Activated T-cell treated with anti-CD3 and anti-CD28 coated beads, Interleukin-2, amount 50 U/mL, for 72 hours (primary cell): ENCODE measurements around the gene LATS1. TPM values are rescaled to one million over a fixed set of nuclear protein-coding genes. Genes with fewer than 3 reads are reported as not detected.
A peak's percentile ranks its signal among the peaks of the same experiment; 100 is the strongest.
"Not testable (repeated sequence)": the region's sequence is repeated elsewhere in the genome, so short reads cannot be mapped to it uniquely, and the experiment has no call there.

Experiments
- ATAC-seq, 2 donors: fragments of 150-1000 bp; cut with Tn5 transposase; replicated peaks in 1 of 2; 2 replicates each; pipeline ENCODE4 v1.10.0; 2021; ENCODE audit warnings: moderate library complexity in 2 of 2, mild to moderate bottlenecking in 1 of 2
- DNase-seq, 2 donors: peaks; one replicate each; pipeline ENCODE4 v3.0.0; 2021 to 2022; ENCODE audit warnings: mixed read lengths in 1 of 2
- H3K27ac Mint-ChIP-seq: one replicate; pipeline ENCODE4 v1.8.0; 2022; ENCODE audit warnings: mild to moderate bottlenecking, moderate library complexity, mixed read lengths
- H3K27me3 Mint-ChIP-seq: one replicate; pipeline ENCODE4 v1.8.0; 2022; ENCODE audit warnings: low read depth, mixed read lengths
- H3K36me3 Mint-ChIP-seq, 2 donors: one replicate each; pipeline ENCODE4 v1.8.0; 2022; ENCODE audit warnings: mixed read lengths in 2 of 2, mild to moderate bottlenecking in 1 of 2; ENCODE audit not compliant: insufficient read depth in 2 of 2
- H3K4me1 Mint-ChIP-seq: one replicate; pipeline ENCODE4 v1.8.0; 2022; ENCODE audit warnings: low read depth, mixed read lengths
- H3K4me3 Mint-ChIP-seq, 2 donors: one replicate each; pipeline ENCODE4 v1.8.0; 2022; ENCODE audit warnings: mild to moderate bottlenecking in 2 of 2, mixed read lengths in 2 of 2, moderate library complexity in 2 of 2
- H3K9me3 Mint-ChIP-seq, 2 donors: one replicate each; pipeline ENCODE4 v1.8.0; 2022; ENCODE audit warnings: mixed read lengths in 2 of 2
- total RNA-seq, 2 donors: library from RNA; stranded (reverse); gene quantifications; one replicate each; pipeline ENCODE4 v1.2.3, GENCODE V29; 2022

The LATS1 gene
- 10 to 100 TPM; 24.0 to 24.6 TPM for total RNA-seq

DNA sequence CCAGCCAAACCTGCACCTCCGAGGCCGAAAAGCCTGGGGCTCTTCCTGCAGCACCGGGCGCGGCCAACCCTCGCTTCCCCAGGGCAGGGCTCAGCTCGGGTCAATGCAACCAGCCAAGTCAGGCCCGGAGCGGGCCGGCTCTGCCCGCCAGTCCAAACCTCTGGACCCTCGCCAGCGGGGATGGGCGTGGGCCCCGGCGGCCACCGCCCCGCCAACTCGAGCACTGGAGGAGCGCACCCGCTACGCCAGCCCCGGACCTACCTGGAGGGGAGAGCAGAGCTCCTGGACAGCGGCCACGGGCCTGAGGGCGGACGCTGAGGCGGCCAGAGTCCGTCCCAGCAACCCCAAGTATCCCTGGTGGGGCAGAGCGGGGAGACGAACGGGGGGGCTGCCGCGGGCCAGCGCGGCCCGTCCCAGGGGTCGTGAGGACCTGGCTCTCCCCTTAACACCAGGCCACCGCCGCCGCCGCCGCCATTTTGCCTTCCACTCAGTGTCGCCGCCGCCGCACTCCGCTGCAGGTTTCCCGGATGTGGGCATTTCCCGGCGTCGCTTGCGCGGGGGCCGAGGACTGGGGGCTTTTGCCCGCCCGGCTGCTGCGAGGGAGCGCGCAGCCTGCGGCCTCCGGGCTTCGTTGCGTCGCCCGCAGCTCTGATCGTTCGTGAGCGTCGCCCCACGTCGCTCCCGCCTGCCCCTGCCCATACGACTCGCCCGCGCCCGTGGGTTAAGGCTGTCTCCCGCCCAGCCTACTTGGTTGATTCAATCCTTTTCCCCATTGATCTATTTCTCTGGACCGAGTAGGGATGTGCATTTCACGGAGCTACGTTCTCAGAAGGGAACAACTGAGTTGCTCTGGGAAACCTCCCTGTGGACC, at the start of gene LATS1:
TSS of gene LATS1 (minus strand) at position 514 of the 871 bp plus-strand sequence. CDS start 15,975 bp downstream, outside the sequence.
- Mint-ChIP-seq H3K27ac (peak within 1 kb of the TSS; percentile 98), H3K27me3 (no peaks in the 10 kb centered on the region), H3K9me3 (no peaks in the 10 kb centered on the region), H3K4me3 (peak within 1 kb of the TSS; percentile 94 to 100), H3K4me1 (peaks cover 23% of the 10 kb centered on the region), H3K36me3 (peaks cover 4% of the 10 kb centered on the region in 2 donors)
- ATAC-seq (peak; percentile 96), DNase-seq (peak; percentile 94)

DNA sequence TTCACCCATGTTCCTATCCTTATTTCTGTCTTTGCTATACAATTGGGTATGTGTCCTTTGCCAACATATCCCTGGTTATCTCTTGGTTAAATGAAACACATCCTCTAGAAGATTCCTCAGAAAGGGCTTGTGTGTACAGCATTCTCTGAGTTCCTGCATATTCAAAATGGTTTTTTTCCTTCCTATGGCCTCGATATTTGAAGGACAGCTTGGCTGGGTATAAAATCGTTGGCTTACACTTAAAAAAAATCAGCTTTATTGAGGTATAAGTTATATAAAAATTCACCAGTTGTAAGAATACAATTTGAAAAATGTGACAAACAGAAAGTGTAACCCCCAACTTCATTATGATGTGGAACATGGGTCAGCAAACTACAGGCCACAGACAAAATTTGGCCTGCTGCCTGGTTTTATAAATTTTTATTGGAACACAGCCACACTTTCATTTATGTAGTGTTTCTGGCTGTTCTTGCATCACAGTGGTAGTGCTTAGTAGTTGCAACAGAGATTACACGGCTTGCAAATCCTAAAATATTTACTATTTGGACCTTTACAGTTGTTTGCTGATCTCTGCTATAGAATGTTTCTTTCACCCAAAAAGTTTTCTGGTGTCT, 48.4 kb upstream of the LATS1 start:
- H3K27ac Mint-ChIP-seq = no peak overlapping the region
- H3K9me3 Mint-ChIP-seq = peaks cover 4 to 5% of the 10 kb centered on the region in 2 donors
- H3K36me3 Mint-ChIP-seq = peaks cover 11 to 18% of the 10 kb centered on the region in 2 donors
- H3K4me1 Mint-ChIP-seq = peaks cover 5% of the 10 kb centered on the region
- no peak overlapping the region for H3K4me3 Mint-ChIP-seq
- no peak for DNase-seq
- no peak for ATAC-seq
- H3K27me3 Mint-ChIP-seq = no peaks in the 10 kb centered on the region

DNA sequence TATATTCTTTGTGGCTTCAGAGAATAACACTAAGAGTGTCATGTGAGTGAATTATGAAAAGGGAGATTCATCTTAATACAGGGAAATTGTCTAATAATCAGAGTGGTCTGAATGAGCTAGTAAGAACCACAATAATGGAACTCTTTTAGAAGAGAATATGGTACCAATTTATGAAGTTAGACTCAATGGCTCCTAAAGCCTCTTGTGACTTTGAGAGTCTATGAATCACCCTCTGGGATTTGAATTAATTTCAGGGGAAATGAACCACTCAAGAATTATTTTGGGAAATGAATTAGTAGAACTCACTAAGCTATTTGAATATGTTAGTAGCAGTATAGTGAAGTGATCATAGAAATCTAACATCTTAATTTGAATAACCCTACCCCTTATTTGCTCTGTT, 46.0 kb upstream of the LATS1 start:
- H3K36me3 Mint-ChIP-seq = peaks cover 9 to 18% of the 10 kb centered on the region in 2 donors
- DNase-seq (no peak), ATAC-seq (no peak)
- H3K27ac Mint-ChIP-seq = no peak overlapping the region
- H3K27me3 Mint-ChIP-seq = no peaks in the 10 kb centered on the region
- H3K4me3 Mint-ChIP-seq = no peak overlapping the region
- peaks cover 16% of the 10 kb centered on the region for H3K4me1 Mint-ChIP-seq
- peaks cover 4 to 5% of the 10 kb centered on the region in 2 donors for H3K9me3 Mint-ChIP-seq

DNA sequence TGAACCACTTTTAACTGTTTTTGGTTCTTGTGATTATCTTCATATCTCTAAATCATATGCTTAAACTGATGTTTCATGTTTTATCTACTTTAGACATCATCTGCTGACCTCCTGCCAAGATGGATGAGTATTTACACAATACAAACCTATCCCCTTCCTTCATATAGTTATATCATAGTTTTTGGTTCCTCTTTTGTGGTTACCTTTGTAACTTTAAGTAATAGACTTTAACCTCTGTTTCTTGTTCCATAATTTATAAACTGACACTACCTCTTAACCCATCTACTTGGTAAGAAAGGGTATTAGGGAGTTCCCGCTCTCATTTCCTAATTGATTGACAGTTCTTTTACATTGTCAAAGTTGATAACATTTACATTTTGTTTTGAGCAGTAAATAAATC, 43.5 kb upstream of the LATS1 start:
- Mint-ChIP-seq H3K27ac (peak overlapping the region; percentile 27), H3K4me3 (no peak overlapping the region), H3K36me3 (peaks cover 6 to 14% of the 10 kb centered on the region in 2 donors), H3K27me3 (no peaks in the 10 kb centered on the region), H3K4me1 (peaks cover 11% of the 10 kb centered on the region), H3K9me3 (peaks cover 2 to 3% of the 10 kb centered on the region in 2 donors)
- DNase-seq (no peak), ATAC-seq (no peak)

DNA sequence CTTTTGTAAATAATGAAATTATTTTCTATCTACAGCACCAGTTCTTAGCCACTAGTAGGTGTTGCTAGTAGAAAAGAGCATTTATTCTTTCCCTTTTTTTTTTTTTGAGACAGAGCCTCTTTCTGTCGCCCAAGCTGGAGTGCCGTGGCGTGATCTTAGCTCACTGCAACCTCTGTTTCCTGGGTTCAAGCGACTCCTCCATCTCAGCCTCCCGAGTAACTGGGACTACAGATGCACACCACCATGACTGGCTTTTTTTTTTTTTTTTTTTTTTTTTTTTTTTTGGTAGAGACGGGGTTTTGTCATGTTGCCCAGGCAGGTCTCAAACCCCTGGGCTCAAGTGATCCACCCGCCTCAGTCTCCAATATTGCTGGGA, 38.3 kb upstream of the LATS1 start:
- Mint-ChIP-seq H3K27ac (no peak overlapping the region), H3K9me3 (no peaks in the 10 kb centered on the region), H3K4me3 (no peak overlapping the region), H3K27me3 (no peaks in the 10 kb centered on the region), H3K4me1 (peaks cover 40% of the 10 kb centered on the region), H3K36me3 (peaks cover 3 to 5% of the 10 kb centered on the region in 2 donors)
- no peak for DNase-seq
- no peak for ATAC-seq

DNA sequence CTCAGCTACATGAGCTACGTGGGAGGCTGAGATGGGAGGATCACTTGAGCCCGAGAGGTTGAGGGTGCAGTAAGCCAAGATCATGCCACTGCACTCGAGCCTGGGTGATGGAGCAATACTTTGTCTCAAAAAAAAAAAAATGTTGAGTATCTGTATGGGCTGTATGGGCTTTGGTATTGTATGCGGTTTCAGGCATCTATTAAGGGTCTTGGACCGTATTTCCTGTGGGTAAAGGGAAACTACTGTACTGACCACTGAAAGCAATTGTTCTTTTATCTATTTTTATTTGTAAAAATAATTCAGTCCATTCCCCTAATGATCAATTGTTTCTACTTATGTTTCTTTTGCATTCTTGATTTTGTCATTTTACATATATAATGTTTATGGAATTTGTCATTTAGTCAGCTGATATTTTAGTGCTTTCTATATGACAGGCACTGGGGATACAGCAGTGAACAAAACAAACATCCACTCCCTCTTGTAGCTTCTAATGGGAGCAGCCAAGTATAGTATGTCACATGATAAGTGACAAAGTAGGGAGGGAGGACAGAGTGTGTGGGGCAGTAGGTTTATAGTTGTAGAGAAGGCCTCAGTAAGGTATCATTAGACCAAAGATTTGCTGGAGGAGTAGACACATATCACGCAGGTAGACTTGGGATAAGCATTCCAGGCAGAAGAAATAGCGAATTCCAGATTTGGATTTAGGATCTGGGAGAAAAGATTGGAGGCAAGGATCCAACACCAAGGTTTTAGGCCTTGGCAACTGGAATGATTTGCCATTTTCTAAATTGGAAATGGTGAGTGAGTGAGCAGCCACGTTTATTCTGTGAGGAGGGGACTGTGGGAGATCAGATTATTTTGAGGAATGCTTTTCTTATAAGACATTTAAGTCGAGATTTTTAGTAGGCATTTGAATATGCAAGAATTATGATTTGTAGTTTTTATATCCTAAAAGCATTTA, 37.7 kb upstream of the LATS1 start:
- no peak for ATAC-seq
- Mint-ChIP-seq H3K36me3 (peaks cover 3 to 5% of the 10 kb centered on the region in 2 donors), H3K4me3 (no peak overlapping the region), H3K9me3 (no peaks in the 10 kb centered on the region), H3K27ac (no peak overlapping the region), H3K27me3 (no peaks in the 10 kb centered on the region), H3K4me1 (peaks cover 41% of the 10 kb centered on the region)
- no peak for DNase-seq

DNA sequence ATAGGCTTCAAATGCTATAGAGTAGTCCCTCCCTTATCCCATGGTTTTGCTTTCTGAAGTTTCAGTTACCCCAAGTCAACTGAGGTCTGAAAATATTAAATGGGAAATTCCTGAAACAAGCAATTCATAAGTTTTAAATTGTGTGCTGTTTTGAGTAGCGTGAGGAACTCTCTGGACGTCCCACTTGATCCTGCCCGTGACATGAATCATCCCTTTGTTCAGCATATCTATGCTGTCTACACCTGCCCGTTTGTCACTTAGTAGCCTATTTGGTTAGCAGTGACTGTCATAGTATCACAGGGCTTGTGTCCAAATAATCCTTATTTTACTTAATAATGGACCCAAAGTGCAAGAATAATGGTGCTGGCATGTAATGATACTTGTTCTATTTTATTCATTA, 36.6 kb upstream of the LATS1 start:
- Mint-ChIP-seq H3K4me3 (no peak overlapping the region), H3K27me3 (no peaks in the 10 kb centered on the region), H3K36me3 (peaks cover 0 to 1% of the 10 kb centered on the region in 2 donors), H3K27ac (no peak overlapping the region), H3K4me1 (peaks cover 37% of the 10 kb centered on the region), H3K9me3 (no peaks in the 10 kb centered on the region)
- no peak for DNase-seq
- no peak for ATAC-seq

DNA sequence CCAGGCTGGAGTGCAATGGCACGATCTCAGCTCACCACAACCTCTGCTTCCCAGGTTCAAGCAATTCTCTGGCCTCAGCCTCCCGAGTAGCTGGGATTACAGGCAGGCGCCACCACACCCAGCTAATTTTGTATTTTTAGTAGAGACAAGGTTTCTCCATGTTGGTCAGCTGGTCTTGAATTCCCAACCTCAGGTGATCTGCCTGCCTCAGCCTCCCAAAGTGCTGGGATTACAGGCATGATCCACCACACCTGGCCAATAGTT, 35.4 kb upstream of the LATS1 start:
- peaks cover 43% of the 10 kb centered on the region for H3K4me1 Mint-ChIP-seq
- not testable (repeated sequence) for H3K36me3 Mint-ChIP-seq, DNase-seq, ATAC-seq, H3K9me3 Mint-ChIP-seq, H3K4me3 Mint-ChIP-seq, H3K27me3 Mint-ChIP-seq, H3K27ac Mint-ChIP-seq

DNA sequence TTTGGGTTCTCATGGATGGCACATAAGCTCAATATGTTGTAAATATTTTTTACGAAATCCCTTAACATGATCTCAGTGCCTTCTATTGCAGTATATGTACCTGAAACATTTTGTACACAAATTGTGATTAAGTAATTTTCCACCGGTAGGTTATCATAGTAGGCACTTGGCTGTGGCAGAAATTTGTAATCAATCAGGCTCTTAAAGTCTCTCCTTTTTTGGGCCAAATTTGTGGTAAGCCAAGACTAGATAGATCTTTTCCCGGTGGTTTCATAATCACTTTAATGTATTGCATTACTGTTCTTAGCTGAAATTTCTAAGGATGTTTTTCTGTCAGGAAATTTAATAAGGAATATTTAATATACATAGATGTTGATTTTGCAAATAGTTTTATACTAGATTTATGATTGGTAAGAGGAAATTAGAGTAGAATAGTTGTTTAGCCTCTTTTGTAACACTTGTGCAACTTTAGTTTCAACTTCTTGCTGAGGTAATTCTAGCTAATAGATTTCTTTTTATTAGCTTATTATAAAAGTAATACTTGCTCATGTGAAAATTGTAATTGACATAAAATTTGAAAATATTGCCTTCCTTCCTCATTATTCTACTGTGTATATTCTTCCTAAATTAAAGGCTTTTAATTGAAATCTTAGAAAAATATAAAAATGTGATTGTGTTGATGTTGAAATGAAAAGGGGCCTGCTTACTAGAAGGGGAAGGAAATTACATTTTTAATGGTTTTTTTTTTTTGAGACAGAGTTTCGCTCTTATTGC, 34.9 kb upstream of the LATS1 start:
- Mint-ChIP-seq H3K4me3 (no peak overlapping the region), H3K4me1 (peaks cover 49% of the 10 kb centered on the region), H3K36me3 (peaks cover 0 to 1% of the 10 kb centered on the region in 2 donors), H3K27me3 (no peaks in the 10 kb centered on the region), H3K27ac (no peak overlapping the region), H3K9me3 (no peaks in the 10 kb centered on the region)
- DNase-seq (no peak), ATAC-seq (no peak)

DNA sequence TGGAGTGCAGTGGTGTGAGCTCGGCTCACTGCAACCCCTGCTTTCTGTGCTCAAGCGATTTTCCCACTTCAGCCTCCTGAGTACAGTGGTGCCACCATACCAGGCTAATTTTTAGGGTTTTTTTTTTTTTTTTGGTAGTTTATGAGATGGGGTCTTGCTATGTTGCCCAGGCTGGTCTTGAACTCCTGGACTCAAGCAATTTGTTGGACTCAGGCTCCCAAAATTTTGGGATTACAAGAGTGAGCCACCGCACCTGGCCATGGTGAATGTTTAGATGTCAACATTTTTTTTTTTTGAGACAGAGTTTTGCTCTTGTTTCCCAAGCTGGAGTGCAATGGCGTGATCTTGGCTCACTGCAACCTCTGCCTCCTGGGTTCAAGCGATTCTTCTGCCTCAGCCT, 34.0 kb upstream of the LATS1 start:
- Mint-ChIP-seq H3K4me3 (peak overlapping the region in 1 of 2 donors; percentile 94), H3K4me1 (peaks cover 57% of the 10 kb centered on the region)
- H3K9me3 Mint-ChIP-seq, ATAC-seq, DNase-seq, H3K27me3 Mint-ChIP-seq, H3K36me3 Mint-ChIP-seq, H3K27ac Mint-ChIP-seq: not testable (repeated sequence)

DNA sequence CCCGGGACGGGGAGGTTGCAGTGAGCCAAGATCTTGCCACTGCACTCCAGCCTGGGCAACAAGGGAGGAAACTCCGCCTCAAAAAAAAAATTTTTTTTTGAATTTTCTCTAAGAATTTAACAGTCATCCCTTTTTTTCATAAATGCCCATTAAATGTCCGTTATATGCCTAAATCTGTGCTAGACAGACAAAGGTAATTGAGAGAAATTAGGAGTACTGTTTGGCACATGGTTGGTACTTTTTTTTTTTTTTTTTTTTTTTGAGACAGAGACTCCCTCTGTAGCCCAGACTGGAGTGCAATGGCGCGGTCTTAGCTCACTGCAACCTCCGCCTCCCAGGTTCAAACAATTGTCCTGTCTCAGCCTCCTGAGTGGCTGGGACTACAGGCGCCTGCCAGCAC, 33.3 kb upstream of the LATS1 start:
- H3K4me1 Mint-ChIP-seq = peaks cover 63% of the 10 kb centered on the region
- peaks cover 0 to 1% of the 10 kb centered on the region in 2 donors for H3K9me3 Mint-ChIP-seq
- ATAC-seq (no peak), DNase-seq (no peak)
- H3K36me3 Mint-ChIP-seq = peaks cover 0 to 1% of the 10 kb centered on the region in 2 donors
- peak overlapping the region; percentile 92 to 94 for H3K4me3 Mint-ChIP-seq
- H3K27ac Mint-ChIP-seq = no peak overlapping the region
- H3K27me3 Mint-ChIP-seq = no peaks in the 10 kb centered on the region

DNA sequence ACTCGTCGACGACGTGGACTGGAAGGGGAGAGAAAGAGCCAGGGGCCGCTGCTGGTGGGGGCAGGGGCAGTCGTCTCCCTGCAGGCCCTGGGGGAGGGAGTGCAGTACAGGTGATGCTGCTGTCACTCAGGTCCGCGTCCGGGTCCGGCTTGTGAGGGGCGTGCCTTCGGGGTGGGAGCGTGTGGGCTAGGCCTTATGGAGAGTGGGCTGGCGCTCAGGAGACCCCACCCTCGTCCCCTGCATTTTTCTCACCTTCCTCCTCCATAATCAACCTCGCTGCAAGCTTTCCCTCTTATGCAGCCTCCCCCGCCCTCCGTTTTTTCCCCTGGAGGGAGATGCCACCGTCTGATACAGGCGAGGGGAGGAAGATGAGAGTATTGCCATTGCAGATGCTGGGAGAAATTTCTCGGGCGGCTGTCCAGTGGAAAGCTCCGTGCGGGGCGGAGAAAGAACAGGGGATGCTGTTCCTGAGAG, 32.3 kb upstream of the LATS1 start:
- peak; percentile 65 to 73 for DNase-seq
- Mint-ChIP-seq H3K27me3 (no peaks in the 10 kb centered on the region), H3K27ac (peak overlapping the region; percentile 87), H3K4me3 (peak overlapping the region; percentile 92 to 94), H3K4me1 (peaks cover 66% of the 10 kb centered on the region), H3K36me3 (peaks cover 2 to 3% of the 10 kb centered on the region in 2 donors), H3K9me3 (peaks cover 0 to 1% of the 10 kb centered on the region in 2 donors)
- peak; percentile 50 to 54 for ATAC-seq
